ENCODE measurements around the gene VPS13D. TPM values are rescaled to one million over a fixed set of nuclear protein-coding genes. Genes with fewer than 3 reads are reported as not detected.

The VPS13D gene
- total and polyA plus RNA-seq, 2 of the 4 experiments (the other 2 are of a cell fraction): 9.0 to 16.3 TPM

GRCh38 chr1:12296623-12297022, 66.8 kb downstream of the VPS13D start:
- no peak overlapping the region for H3K14ac ChIP-seq (replicated peaks; ENCODE audit: low read depth, low read length)
- H3K23ac ChIP-seq (ENCODE audit: low read depth, low read length): no peak overlapping the region
- DNase-seq: peak; percentile 89
- H3K9me1 ChIP-seq (ENCODE audit: insufficient read depth, low read length): 0 out of 2 replicates have a peak, but pooled peaks cover under 1% of the 10 kb centered on the region
- no peak overlapping the region for H3K4ac ChIP-seq (ENCODE audit: low read depth, low read length)
- in situ Hi-C loops (cut with MboI; ENCODE audit: low sequenced_read_pairs): no loop called here
- no peak for TF ChIP-seq FOS (IDR thresholded peaks at IDR 0.05; ENCODE audit: low read depth, low read length)
- no peak for TF ChIP-seq RAD21 (IDR thresholded peaks at IDR 0.05; ENCODE audit: low read length)
- TF ChIP-seq RCOR1 (IDR thresholded peaks at IDR 0.05; ENCODE audit: insufficient replicate concordance, low read length): no peak
- no peak for TF ChIP-seq ELK1 (IDR thresholded peaks at IDR 0.05; ENCODE audit: borderline replicate concordance, low read depth, low read length)
- no peak for TF ChIP-seq USF2 (IDR thresholded peaks at IDR 0.05; ENCODE audit: low read depth, low read length)
- TF ChIP-seq CEBPB (IDR thresholded peaks at IDR 0.05; ENCODE audit: low read depth, low read length): peak; percentile 45; the same call in 1 of the 2 replicates
- TF ChIP-seq CTCF (conservative IDR thresholded peaks at IDR 0.05; ENCODE audit: low read depth, low read length): no peak
- TF ChIP-seq MXI1 (IDR thresholded peaks at IDR 0.05; ENCODE audit: borderline replicate concordance, low read depth, low read length): no peak
- no peak for TF ChIP-seq SMC3 (IDR thresholded peaks at IDR 0.05; ENCODE audit: low read depth, low read length)
- TF ChIP-seq MAZ (IDR thresholded peaks at IDR 0.05; ENCODE audit: borderline replicate concordance, low read depth, low read length): no peak
- peak; percentile 13; the same call in 1 of the 2 replicates for TF ChIP-seq MAFK (IDR thresholded peaks at IDR 0.05; ENCODE audit: low read depth, low read length)
- TF ChIP-seq BHLHE40 (IDR thresholded peaks at IDR 0.05; ENCODE audit: low read depth, low read length): no peak
- peak; percentile 68; the same call in 1 of the 2 replicates for TF ChIP-seq NFE2L2 (IDR thresholded peaks at IDR 0.05; ENCODE audit: low read depth, low read length)
- TF ChIP-seq POLR2A (IDR thresholded peaks at IDR 0.05; ENCODE audit: low read depth, low read length): no peak
- no peak for TF ChIP-seq CHD1 (IDR thresholded peaks at IDR 0.05; ENCODE audit: low read depth, low read length)
- TF ChIP-seq RFX5 (IDR thresholded peaks at IDR 0.05; ENCODE audit: low read depth, low read length): no peak
- intact Hi-C loops (cut with micrococcal nuclease): no loop called here
- ChIA-PET POLR2A (ENCODE audit: unreplicated experiment) (interaction anchor here (0.5 kb wide), 1 partner anchor 332 kb away, joined by 5 read pairs; no protein-coding TSS in a partner anchor), CTCF (interaction anchor here (1.4 kb wide), 1 partner anchor 172 kb away, joined by 3 read pairs; no protein-coding TSS in a partner anchor)
- H3K9ac ChIP-seq (ENCODE audit: low read depth, low read length): no peak overlapping the region
- peaks cover 3 to 4% of the 10 kb centered on the region in 2 experiments; a peak in 2 of 4 replicates for H3K79me1 ChIP-seq (ENCODE audit: low read depth in 1 of 2, low read length in 2 of 2)
- H2AK9ac ChIP-seq (replicated peaks; ENCODE audit: low read depth, low read length, poor library complexity): no peak overlapping the region
- no peak overlapping the region for H2BK5ac ChIP-seq (ENCODE audit: low read depth, low read length, poor library complexity, severe bottlenecking)
- no peaks in the 10 kb centered on the region; the same call in 1 of the 2 replicates for H3K27me3 ChIP-seq (ENCODE audit: control insufficient read depth, insufficient read depth, low read length)
- H3K4me3 ChIP-seq (ENCODE audit: insufficient read depth, low read depth, low read length): no peak overlapping the region
- H2BK120ac ChIP-seq (ENCODE audit: low read depth, low read length): no peak overlapping the region
- H2AFZ ChIP-seq (replicated peaks; ENCODE audit: low read length, poor library complexity): no peak overlapping the region
- peaks cover 2% of the 10 kb centered on the region for H3K4me1 ChIP-seq (ENCODE audit: control insufficient read depth, insufficient read depth, low read length)
- no peak overlapping the region for H3K27ac ChIP-seq (ENCODE audit: insufficient read depth, low read length)
- H2AK5ac ChIP-seq (ENCODE audit: low read depth, low read length): no peak overlapping the region
- no TSS peak for BruUV-seq (replicated peaks)
- ATAC-seq (ENCODE audit: low read depth): peak; percentile 88
- H4K5ac ChIP-seq (ENCODE audit: low read depth, low read length): no peak overlapping the region
- no peak overlapping the region; a peak in 1 of 4 replicates for H4K8ac ChIP-seq (ENCODE audit: low read depth in 2 of 2, low read length in 2 of 2)
- no peak overlapping the region for H3K18ac ChIP-seq (ENCODE audit: low read depth, low read length)
- no peak overlapping the region for H3K4me2 ChIP-seq (ENCODE audit: low read depth, low read length)
- no peaks in the 10 kb centered on the region for H3K9me3 ChIP-seq (ENCODE audit: control insufficient read depth, insufficient read depth, low read length)
- H4K20me1 ChIP-seq (ENCODE audit: insufficient read depth, low read length): no peaks in the 10 kb centered on the region; the same call in 1 of the 2 replicates
- no peak overlapping the region for H4K91ac ChIP-seq (ENCODE audit: insufficient read depth, low read depth, low read length)
- H2BK15ac ChIP-seq (ENCODE audit: low read depth, low read length): no peak overlapping the region
- dilution Hi-C loops (cut with HindIII; ENCODE audit: low sequenced_read_pairs, unreplicated experiment): no loop called here
- peaks cover 29% of the 10 kb centered on the region for H3K36me3 ChIP-seq (ENCODE audit: control insufficient read depth, insufficient read depth, low read length)
- no CpG with 5 or more reads among the region's 1 CpG for WGBS, 2 experiments (ENCODE audit: extremely low coverage in 2 of 2, insufficient read length in 1 of 2)
- no peak overlapping the region for H3K56ac ChIP-seq (ENCODE audit: extremely low read depth, insufficient read depth, low read length)
- no peak overlapping the region for H2BK20ac ChIP-seq (ENCODE audit: low read depth, low read length)
